ENCODE measurements around the gene TNIK.

DNA sequence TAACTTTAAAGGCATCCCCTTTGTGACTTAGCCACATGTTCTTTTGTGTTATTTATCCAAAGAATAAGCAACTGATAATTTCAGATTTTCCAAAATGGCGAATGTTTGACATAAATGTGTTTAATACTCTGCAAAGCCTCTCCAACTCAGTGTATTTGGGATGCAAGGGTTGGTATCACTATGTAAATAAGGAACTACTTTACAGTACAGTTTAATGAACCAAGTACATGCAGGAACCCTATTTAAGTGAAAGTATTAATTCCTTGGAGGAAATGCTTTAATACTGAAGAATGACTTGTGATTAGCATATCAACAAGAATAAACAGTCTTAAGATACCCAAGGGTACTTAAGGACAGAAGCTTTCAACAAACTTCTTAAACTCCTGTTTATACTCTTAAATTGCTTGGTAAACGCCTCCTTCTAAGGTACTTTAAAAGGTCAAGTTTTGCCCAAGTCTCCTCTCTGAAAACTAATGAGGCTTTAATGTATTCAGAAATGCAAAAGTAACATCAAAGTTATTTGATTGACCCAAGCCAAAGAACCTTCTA is 107.7 kb downstream of the TNIK start:
- TF ChIP-seq, protein P1, sequence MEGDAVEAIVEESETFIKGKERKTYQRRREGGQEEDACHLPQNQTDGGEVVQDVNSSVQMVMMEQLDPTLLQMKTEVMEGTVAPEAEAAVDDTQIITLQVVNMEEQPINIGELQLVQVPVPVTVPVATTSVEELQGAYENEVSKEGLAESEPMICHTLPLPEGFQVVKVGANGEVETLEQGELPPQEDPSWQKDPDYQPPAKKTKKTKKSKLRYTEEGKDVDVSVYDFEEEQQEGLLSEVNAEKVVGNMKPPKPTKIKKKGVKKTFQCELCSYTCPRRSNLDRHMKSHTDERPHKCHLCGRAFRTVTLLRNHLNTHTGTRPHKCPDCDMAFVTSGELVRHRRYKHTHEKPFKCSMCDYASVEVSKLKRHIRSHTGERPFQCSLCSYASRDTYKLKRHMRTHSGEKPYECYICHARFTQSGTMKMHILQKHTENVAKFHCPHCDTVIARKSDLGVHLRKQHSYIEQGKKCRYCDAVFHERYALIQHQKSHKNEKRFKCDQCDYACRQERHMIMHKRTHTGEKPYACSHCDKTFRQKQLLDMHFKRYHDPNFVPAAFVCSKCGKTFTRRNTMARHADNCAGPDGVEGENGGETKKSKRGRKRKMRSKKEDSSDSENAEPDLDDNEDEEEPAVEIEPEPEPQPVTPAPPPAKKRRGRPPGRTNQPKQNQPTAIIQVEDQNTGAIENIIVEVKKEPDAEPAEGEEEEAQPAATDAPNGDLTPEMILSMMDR (CRISPR knock-in tag; IDR thresholded peaks at IDR 0.05), result no peak
- TF ChIP-seq, protein P2, sequence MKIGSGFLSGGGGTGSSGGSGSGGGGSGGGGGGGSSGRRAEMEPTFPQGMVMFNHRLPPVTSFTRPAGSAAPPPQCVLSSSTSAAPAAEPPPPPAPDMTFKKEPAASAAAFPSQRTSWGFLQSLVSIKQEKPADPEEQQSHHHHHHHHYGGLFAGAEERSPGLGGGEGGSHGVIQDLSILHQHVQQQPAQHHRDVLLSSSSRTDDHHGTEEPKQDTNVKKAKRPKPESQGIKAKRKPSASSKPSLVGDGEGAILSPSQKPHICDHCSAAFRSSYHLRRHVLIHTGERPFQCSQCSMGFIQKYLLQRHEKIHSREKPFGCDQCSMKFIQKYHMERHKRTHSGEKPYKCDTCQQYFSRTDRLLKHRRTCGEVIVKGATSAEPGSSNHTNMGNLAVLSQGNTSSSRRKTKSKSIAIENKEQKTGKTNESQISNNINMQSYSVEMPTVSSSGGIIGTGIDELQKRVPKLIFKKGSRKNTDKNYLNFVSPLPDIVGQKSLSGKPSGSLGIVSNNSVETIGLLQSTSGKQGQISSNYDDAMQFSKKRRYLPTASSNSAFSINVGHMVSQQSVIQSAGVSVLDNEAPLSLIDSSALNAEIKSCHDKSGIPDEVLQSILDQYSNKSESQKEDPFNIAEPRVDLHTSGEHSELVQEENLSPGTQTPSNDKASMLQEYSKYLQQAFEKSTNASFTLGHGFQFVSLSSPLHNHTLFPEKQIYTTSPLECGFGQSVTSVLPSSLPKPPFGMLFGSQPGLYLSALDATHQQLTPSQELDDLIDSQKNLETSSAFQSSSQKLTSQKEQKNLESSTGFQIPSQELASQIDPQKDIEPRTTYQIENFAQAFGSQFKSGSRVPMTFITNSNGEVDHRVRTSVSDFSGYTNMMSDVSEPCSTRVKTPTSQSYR (CRISPR knock-in tag; IDR thresholded peaks at IDR 0.05; ENCODE audit: borderline replicate concordance), result no peak
- TF ChIP-seq CHCHD3 (CRISPR knock-in tag; IDR thresholded peaks at IDR 0.05), result no peak
- TF ChIP-seq EZH2 (conservative IDR thresholded peaks at IDR 0.05; ENCODE audit: low read depth, low read length), result no peak
- TF ChIP-seq, protein P3, sequence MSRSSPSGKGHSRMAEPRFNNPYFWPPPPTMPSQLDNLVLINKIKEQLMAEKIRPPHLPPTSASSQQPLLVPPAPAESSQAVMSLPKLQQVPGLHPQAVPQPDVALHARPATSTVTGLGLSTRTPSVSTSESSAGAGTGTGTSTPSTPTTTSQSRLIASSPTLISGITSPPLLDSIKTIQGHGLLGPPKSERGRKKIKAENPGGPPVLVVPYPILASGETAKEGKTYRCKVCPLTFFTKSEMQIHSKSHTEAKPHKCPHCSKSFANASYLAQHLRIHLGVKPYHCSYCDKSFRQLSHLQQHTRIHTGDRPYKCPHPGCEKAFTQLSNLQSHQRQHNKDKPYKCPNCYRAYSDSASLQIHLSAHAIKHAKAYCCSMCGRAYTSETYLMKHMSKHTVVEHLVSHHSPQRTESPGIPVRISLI (CRISPR knock-in tag; IDR thresholded peaks at IDR 0.05; ENCODE audit: borderline replicate concordance), result no peak
- TF ChIP-seq POLR2A (IDR thresholded peaks at IDR 0.05; ENCODE audit: insufficient read depth in 1 of 2, low read depth in 2 of 2, low read length in 2 of 2), result no peak
- TF ChIP-seq PCBP2 (optimal IDR thresholded peaks at IDR 0.05; ENCODE audit: low read depth, low read length, poor library complexity, severe bottlenecking), result no peak
- TF ChIP-seq HDAC2 (CRISPR knock-in tag; IDR thresholded peaks at IDR 0.05), result no peak
- no peak for TF ChIP-seq MEF2D (CRISPR knock-in tag; IDR thresholded peaks at IDR 0.05)
- no peak for TF ChIP-seq ZNF703 (CRISPR knock-in tag; IDR thresholded peaks at IDR 0.05; ENCODE audit: borderline replicate concordance)
- no peak for TF ChIP-seq NR2C2 (CRISPR knock-in tag; IDR thresholded peaks at IDR 0.05; ENCODE audit: borderline replicate concordance)
- TF ChIP-seq ZSCAN20 (CRISPR knock-in tag; IDR thresholded peaks at IDR 0.05; ENCODE audit: borderline replicate concordance), result no peak

All from HepG2 (cell line).